Spleen (tissue), 7 donors: ENCODE data around the gene MICAL2.

Experiments
- POLR2A ChIP-seq, 3 donors: fragments of 450-650 bp; IDR thresholded peaks; one replicate each; pipeline ENCODE4 v1.5.1; 2017; ENCODE audit warnings: antibody characterized with exemption in 3 of 3, mild to moderate bottlenecking in 1 of 3
- POLR2AphosphoS5 ChIP-seq, 3 donors: sonication (generic); formaldehyde crosslinking; IDR thresholded peaks; one replicate each; pipeline ENCODE4 v1.5.1; 2017; ENCODE audit warnings: antibody characterized with exemption in 3 of 3
- TF ChIP-seq, protein P1 (sequence below), 11 experiments: fragments of 200-600 bp in 7 of 11; fragments of 450-650 bp in 4 of 11; sonication (generic) in 4 of 11; IDR thresholded peaks in 8 of 11; conservative IDR thresholded peaks in 3 of 11; 1 replicate in 7 of 11; 2 replicates in 4 of 11; pipeline versions ENCODE4 v1.4.0 to v1.8.0; 2016 to 2021; ENCODE audit warnings: antibody characterized with exemption in 11 of 11, inconsistent platforms in 4 of 11, mild to moderate bottlenecking in 1 of 11
- donor health status: DM: no; HTN: no; CAD: no; lungs with moderate emphysema.
- donor health status: DM: no; HTN: no; CAD: no.
- donor health status: DM: no; HTN: no; CAD: no.

DNA sequence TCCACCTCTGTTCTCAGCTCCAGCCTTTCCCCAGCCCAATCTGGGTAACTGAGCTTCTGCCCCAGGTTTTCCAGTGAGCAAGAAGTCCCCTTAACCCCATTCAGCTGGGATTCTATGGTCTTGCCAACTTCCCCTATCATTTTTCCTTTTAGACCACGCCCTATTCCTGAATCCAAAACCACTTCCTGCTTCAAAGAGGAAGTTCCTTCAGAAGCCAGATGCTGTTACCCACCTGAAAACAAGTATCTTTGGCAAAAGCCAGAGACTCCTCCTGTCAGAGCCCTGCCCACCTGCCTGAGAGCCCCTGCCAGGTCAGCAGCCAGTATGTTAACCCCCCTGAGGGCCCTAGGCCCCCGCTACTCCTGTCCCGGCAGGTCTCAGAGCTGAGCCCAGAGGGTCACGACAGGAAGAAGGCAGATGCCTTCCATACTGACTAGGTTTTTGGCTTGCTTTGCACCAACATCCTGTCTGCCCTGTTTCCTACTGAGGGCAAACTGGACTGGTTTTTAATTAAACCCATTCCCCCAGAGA, 20.3 kb upstream of the MICAL2 start:
- TF ChIP-seq, protein P1, sequence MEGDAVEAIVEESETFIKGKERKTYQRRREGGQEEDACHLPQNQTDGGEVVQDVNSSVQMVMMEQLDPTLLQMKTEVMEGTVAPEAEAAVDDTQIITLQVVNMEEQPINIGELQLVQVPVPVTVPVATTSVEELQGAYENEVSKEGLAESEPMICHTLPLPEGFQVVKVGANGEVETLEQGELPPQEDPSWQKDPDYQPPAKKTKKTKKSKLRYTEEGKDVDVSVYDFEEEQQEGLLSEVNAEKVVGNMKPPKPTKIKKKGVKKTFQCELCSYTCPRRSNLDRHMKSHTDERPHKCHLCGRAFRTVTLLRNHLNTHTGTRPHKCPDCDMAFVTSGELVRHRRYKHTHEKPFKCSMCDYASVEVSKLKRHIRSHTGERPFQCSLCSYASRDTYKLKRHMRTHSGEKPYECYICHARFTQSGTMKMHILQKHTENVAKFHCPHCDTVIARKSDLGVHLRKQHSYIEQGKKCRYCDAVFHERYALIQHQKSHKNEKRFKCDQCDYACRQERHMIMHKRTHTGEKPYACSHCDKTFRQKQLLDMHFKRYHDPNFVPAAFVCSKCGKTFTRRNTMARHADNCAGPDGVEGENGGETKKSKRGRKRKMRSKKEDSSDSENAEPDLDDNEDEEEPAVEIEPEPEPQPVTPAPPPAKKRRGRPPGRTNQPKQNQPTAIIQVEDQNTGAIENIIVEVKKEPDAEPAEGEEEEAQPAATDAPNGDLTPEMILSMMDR (IDR thresholded peaks at IDR 0.05 in 8 of 11, conservative IDR thresholded peaks at IDR 0.05 in 3 of 11) = no peak
- TF ChIP-seq POLR2AphosphoS5 (IDR thresholded peaks at IDR 0.05) (no peak), POLR2A (IDR thresholded peaks at IDR 0.05) (no peak)
